GM18858 (cell line): ENCODE data around the gene PHACTR3.

ENCODE experiments used
- ATAC-seq: cut with Tn5 transposase; IDR thresholded peaks from one replicate; pipeline ENCODE4 v1.9.1; 2021; ENCODE audit not compliant: unreplicated experiment

Gene PHACTR3

GRCh38 chr20:59668926-59669850 is 64.8 kb downstream of the PHACTR3 start:
- no peak for ATAC-seq

- no peak for ATAC-seq
Observed at GRCh38 chr20:59670786-59671492, 66.6 kb downstream of the PHACTR3 start.

GRCh38 chr20:59671661-59672471 is 67.5 kb downstream of the PHACTR3 start:
- ATAC-seq = no peak

GRCh38 chr20:59672576-59672975 is 68.2 kb downstream of the PHACTR3 start:
- no peak for ATAC-seq

GRCh38 chr20:59673288-59673997 is 69.1 kb downstream of the PHACTR3 start:
- no peak for ATAC-seq

- ATAC-seq = no peak
Observed at GRCh38 chr20:59673998-59674445, 69.7 kb downstream of the PHACTR3 start.

GRCh38 chr20:59676126-59676850 is 71.9 kb downstream of the PHACTR3 start:
- ATAC-seq = no peak

GRCh38 chr20:59676851-59677182 is 72.5 kb downstream of the PHACTR3 start:
- ATAC-seq = no peak

GRCh38 chr20:59677586-59677985 is 73.2 kb downstream of the PHACTR3 start:
- no peak for ATAC-seq

- ATAC-seq = no peak
Observed at GRCh38 chr20:59678288-59678687, 73.9 kb downstream of the PHACTR3 start.

GRCh38 chr20:59678951-59679350 is 74.6 kb downstream of the PHACTR3 start:
- no peak for ATAC-seq

- no peak for ATAC-seq
Observed at GRCh38 chr20:59680148-59680650, 75.9 kb downstream of the PHACTR3 start.

- ATAC-seq = no peak
Observed at GRCh38 chr20:59680852-59681251, 76.5 kb downstream of the PHACTR3 start.

GRCh38 chr20:59682603-59683002 is 78.3 kb downstream of the PHACTR3 start:
- ATAC-seq = no peak

- no peak for ATAC-seq
Observed at GRCh38 chr20:59683181-59683580, 78.8 kb downstream of the PHACTR3 start.

GRCh38 chr20:59684685-59685242 is 80.4 kb downstream of the PHACTR3 start:
- ATAC-seq = no peak

GRCh38 chr20:59686404-59687346 is 82.3 kb downstream of the PHACTR3 start:
- ATAC-seq = no peak

GRCh38 chr20:59688356-59688755 is 84.0 kb downstream of the PHACTR3 start:
- no peak for ATAC-seq
